ENCODE results near the gene CHAT. TPM values are rescaled to one million over a fixed set of nuclear protein-coding genes. Genes with fewer than 3 reads are reported as not detected.

Gene CHAT
- total and polyA plus RNA-seq, 2 donors (not counting 3 experiments of a cell fraction or from before 2014, with no cell fraction given), result not detected

DNA sequence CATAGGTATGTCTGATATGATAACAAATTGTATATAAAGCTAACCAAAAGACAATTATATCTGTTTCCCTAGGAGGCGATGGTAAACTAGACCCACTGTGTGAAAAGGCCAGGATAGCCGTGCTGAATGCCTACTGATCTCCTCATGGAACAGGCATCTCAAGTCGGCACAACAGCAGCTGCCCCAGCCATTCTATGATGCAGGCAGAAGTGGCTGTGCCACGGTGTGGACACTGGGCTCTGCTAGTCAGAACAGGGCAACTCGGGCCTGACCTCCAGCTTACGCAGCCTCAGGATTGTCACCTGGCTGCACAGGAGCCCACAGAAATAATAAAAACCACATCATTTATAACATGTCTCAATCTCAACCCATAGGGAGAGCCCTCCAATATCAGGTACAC, 80.6 kb downstream of the CHAT start:
- POLR2A ChIA-PET, result no interaction called here
- TF ChIP-seq POLR2AphosphoS5 (IDR thresholded peaks at IDR 0.05; ENCODE audit: insufficient read depth, low read depth, low read length) (no peak), GATA2 (IDR thresholded peaks at IDR 0.05; ENCODE audit: insufficient read depth, insufficient read length, low read depth, low read length) (no peak), MYC (IDR thresholded peaks at IDR 0.05; ENCODE audit: low read depth, low read length) (no peak), JUN (IDR thresholded peaks at IDR 0.05; ENCODE audit: borderline replicate concordance, insufficient read depth, insufficient read length, low read depth) (no peak), FOS (IDR thresholded peaks at IDR 0.05; ENCODE audit: borderline replicate concordance, insufficient read depth, low read length) (no peak), POLR2A (IDR thresholded peaks at IDR 0.05; ENCODE audit: low read depth, low read length) (no peak), EZH2 (IDR thresholded peaks at IDR 0.05; ENCODE audit: borderline replicate concordance, low read depth, low read length, severe bottlenecking) (no peak), CTCF (IDR thresholded peaks at IDR 0.05; ENCODE audit: extremely low read depth in 1 of 2, insufficient read depth in 1 of 2, low read depth in 1 of 2, low read length in 2 of 2) (no peak), MAX (IDR thresholded peaks at IDR 0.05; ENCODE audit: insufficient read depth, insufficient read length) (no peak)
- no TSS peak for BruUV-seq (replicated peaks)
- Histone ChIP-seq H3K79me2 (ENCODE audit: control insufficient read depth, insufficient read depth, low read length) (no peaks in the 10 kb centered on the region), H3K9me3 (replicated peaks; ENCODE audit: control insufficient read depth, insufficient read depth, low read length) (no peaks in the 10 kb centered on the region), H3K9me1 (replicated peaks; ENCODE audit: control insufficient read depth, extremely low read depth, insufficient read depth, low read length) (no peaks in the 10 kb centered on the region), H3K27ac (ENCODE audit: insufficient read depth, low read depth, low read length) (no peak overlapping the region), H3K4me2 (ENCODE audit: insufficient read depth, low read length) (no peak overlapping the region), H4K20me1 (replicated peaks; ENCODE audit: control insufficient read depth, extremely low read depth, insufficient read depth, low read length) (no peaks in the 10 kb centered on the region), H3K9ac (replicated peaks; ENCODE audit: extremely low read depth, insufficient read depth, low read length) (no peak overlapping the region), H2AFZ (ENCODE audit: low read depth, low read length) (no peak overlapping the region), H3K27me3 (ENCODE audit: control insufficient read depth in 2 of 2, insufficient read depth in 2 of 2, low read length in 2 of 2) (peaks cover 19 to 37% of the 10 kb centered on the region in 2 experiments), H3K4me3 (replicated peaks in 1 of 3; ENCODE audit: insufficient read depth in 1 of 3, low read depth in 1 of 3, low read length in 3 of 3) (no peak overlapping the region), H3K36me3 (ENCODE audit: control insufficient read depth in 2 of 2, extremely low read depth in 1 of 2, insufficient read depth in 2 of 2, low read length in 2 of 2) (no peaks in the 10 kb centered on the region), H3K4me1 (ENCODE audit: control insufficient read depth, extremely low read depth, insufficient read depth, low read length) (no peaks in the 10 kb centered on the region)
- dilution Hi-C loops (cut with MboI; ENCODE audit: extremely low pct_ligation_motif_present, low sequenced_read_pairs), result no loop called here
- intact Hi-C loops (cut with micrococcal nuclease), result loop anchor here (1.0 kb wide), 1 partner anchor 14 kb away; no protein-coding TSS in a partner anchor
- FAIRE-seq (no peak), DNase-seq (ENCODE audit: low read depth, low spot score) (no peak)
- CTCF ChIA-PET, result no interaction called here
